ENCODE results near the gene DHTKD1. TPM values are rescaled to one million over a fixed set of nuclear protein-coding genes. Genes with fewer than 3 reads are reported as not detected.

Gene DHTKD1
- total and polyA plus RNA-seq, 4 donors = 26.2 to 119 (median 43.0) TPM

DNA sequence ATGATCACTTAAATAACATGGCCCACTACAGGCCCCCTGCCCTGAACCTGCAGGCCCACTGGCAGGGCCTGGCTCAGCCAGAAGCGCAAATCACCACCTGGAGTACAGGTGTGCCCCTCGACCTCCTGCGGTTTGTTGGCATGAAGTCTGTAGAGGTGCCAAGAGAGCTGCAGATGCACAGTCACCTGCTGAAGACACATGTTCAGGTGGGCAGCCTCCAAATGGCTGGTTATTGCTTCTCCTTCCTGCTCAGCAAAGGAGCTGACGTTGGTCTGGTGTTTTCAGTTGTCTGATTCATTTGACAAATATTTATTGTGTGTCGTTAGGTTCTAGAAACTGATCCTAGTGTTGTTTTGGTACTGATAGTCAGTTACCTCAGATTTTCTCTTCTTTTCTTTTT lies 29.0 kb downstream of the DHTKD1 start:
- no peak overlapping the region for H3K9ac ChIP-seq (ENCODE audit: low read depth in 1 of 2, low read length in 2 of 2)
- no peaks in the 10 kb centered on the region for H3K4me1 ChIP-seq (ENCODE audit: control insufficient read depth in 4 of 4, insufficient read depth in 4 of 4, low read length in 3 of 4)
- TF ChIP-seq ZBTB33 (IDR thresholded peaks at IDR 0.05) = no peak
- no peak for TF ChIP-seq HNF4G (IDR thresholded peaks at IDR 0.05)
- DNase-seq (ENCODE audit: low spot score) = no peak
- peaks cover 26 to 61% (median 59%) of the 10 kb centered on the region in 4 donors for H3K36me3 ChIP-seq (ENCODE audit: control insufficient read depth in 4 of 4, insufficient read depth in 3 of 4, low read depth in 1 of 4, low read length in 3 of 4)
- 81% methylated on average over 5 of the region's 5 CpGs for WGBS
- H3K9me3 ChIP-seq (ENCODE audit: control insufficient read depth in 4 of 4, low read length in 3 of 4) = no peaks in the 10 kb centered on the region
- H3K27ac ChIP-seq (ENCODE audit: low read depth in 1 of 2, low read length in 2 of 2) = no peak overlapping the region
- no peaks in the 10 kb centered on the region for H3K27me3 ChIP-seq (ENCODE audit: control insufficient read depth in 4 of 4, insufficient read depth in 4 of 4, low read length in 3 of 4)
- no peak overlapping the region for H3K4me3 ChIP-seq (ENCODE audit: low read depth in 1 of 3, low read length in 3 of 3)

- WGBS = 95% methylated on average over 4 of the region's 4 CpGs
- no peak for DNase-seq (ENCODE audit: low spot score)
- Histone ChIP-seq H3K36me3 (ENCODE audit: control insufficient read depth in 4 of 4, insufficient read depth in 3 of 4, low read depth in 1 of 4, low read length in 3 of 4) (peaks cover 27 to 64% (median 57%) of the 10 kb centered on the region in 4 donors), H3K27me3 (ENCODE audit: control insufficient read depth in 4 of 4, insufficient read depth in 4 of 4, low read length in 3 of 4) (no peaks in the 10 kb centered on the region), H3K9ac (ENCODE audit: low read depth in 1 of 2, low read length in 2 of 2) (no peak overlapping the region), H3K4me1 (ENCODE audit: control insufficient read depth in 4 of 4, insufficient read depth in 4 of 4, low read length in 3 of 4) (no peaks in the 10 kb centered on the region), H3K4me3 (ENCODE audit: low read depth in 1 of 3, low read length in 3 of 3) (no peak overlapping the region), H3K27ac (ENCODE audit: low read depth in 1 of 2, low read length in 2 of 2) (no peak overlapping the region), H3K9me3 (ENCODE audit: control insufficient read depth in 4 of 4, low read length in 3 of 4) (no peaks in the 10 kb centered on the region)
- TF ChIP-seq ZBTB33 (IDR thresholded peaks at IDR 0.05) (no peak), HNF4A (conservative IDR thresholded peaks at IDR 0.05) (no peak), TAF1 (conservative IDR thresholded peaks at IDR 0.05) (no peak), NR2F2 (IDR thresholded peaks at IDR 0.05) (no peak), FOXA2 (IDR thresholded peaks at IDR 0.05) (no peak), HNF4G (IDR thresholded peaks at IDR 0.05) (no peak), MAX (IDR thresholded peaks at IDR 0.05) (no peak), RXRA (IDR thresholded peaks at IDR 0.05) (no peak), CTCF (IDR thresholded peaks at IDR 0.05; ENCODE audit: low read depth, low read length, missing input control) (no peak), ATF3 (IDR thresholded peaks at IDR 0.05) (no peak), YY1 (IDR thresholded peaks at IDR 0.05) (no peak), JUND (IDR thresholded peaks at IDR 0.05) (no peak), EGR1 (IDR thresholded peaks at IDR 0.05; ENCODE audit: low read depth in 2 of 2) (no peak), GABPA (IDR thresholded peaks at IDR 0.05 in 1 of 2, conservative IDR thresholded peaks at IDR 0.05 in 1 of 2) (no peak), FOXA1 (IDR thresholded peaks at IDR 0.05) (no peak), SP1 (IDR thresholded peaks at IDR 0.05) (no peak), REST (IDR thresholded peaks at IDR 0.05) (no peak), RAD21 (IDR thresholded peaks at IDR 0.05) (no peak)
Measured at GRCh38 chr10:12098966-12099365, 30.2 kb downstream of the DHTKD1 start.

All from liver (tissue), 9 donors.